CD14-positive monocyte (primary cell): Measurements from ENCODE around the gene DLX5. TPM values are rescaled to one million over a fixed set of nuclear protein-coding genes. Genes with fewer than 3 reads are reported as not detected.

Experiments
- DNase-seq, 3 donors: peaks; one replicate each; pipeline ENCODE4 v3.0.0-alpha.2; 2011 to 2022
- H2AFZ ChIP-seq: 2 replicates; pipeline ENCODE4 v1.6.0; 2012; ENCODE audit warnings: mild to moderate bottlenecking, low read depth, low read length, inconsistent platforms; ENCODE audit not compliant: insufficient read depth, poor library complexity, severe bottlenecking
- H3K27ac ChIP-seq, 2 donors: 1 replicate in 1 of 2; 2 replicates in 1 of 2; pipeline ENCODE4 v1.5.1; 2012 to 2013; ENCODE audit warnings: low read length in 2 of 2, control low read depth in 1 of 2, inconsistent platforms in 1 of 2, low read depth in 1 of 2, mild to moderate bottlenecking in 1 of 2
- H3K27me3 ChIP-seq, 2 donors: one replicate each; pipeline versions ENCODE4 v1.6.0 to v1.6.1; 2011 to 2013; ENCODE audit warnings: low read length in 2 of 2; ENCODE audit not compliant: control insufficient read depth in 2 of 2, insufficient read depth in 2 of 2
- H3K36me3 ChIP-seq, 2 donors: replicated peaks in 1 of 2; 1 replicate in 1 of 2; 2 replicates in 1 of 2; pipeline versions ENCODE4 v1.5.1 to v1.6.1; 2012 to 2013; ENCODE audit warnings: low read length in 2 of 2, control low read depth in 1 of 2, inconsistent platforms in 1 of 2, mild to moderate bottlenecking in 1 of 2; ENCODE audit not compliant: insufficient read depth in 2 of 2, control insufficient read depth in 1 of 2
- H3K4me1 ChIP-seq, 2 donors: 1 replicate in 1 of 2; 2 replicates in 1 of 2; pipeline versions ENCODE4 v1.5.1 to v1.6.1; 2012 to 2013; ENCODE audit warnings: low read length in 2 of 2, control low read depth in 1 of 2, inconsistent platforms in 1 of 2, mild to moderate bottlenecking in 1 of 2, moderate library complexity in 1 of 2; ENCODE audit not compliant: insufficient read depth in 2 of 2, control insufficient read depth in 1 of 2
- H3K4me2 ChIP-seq: replicated peaks from 2 replicates; pipeline ENCODE3; 2012; ENCODE audit warnings: low read length, moderate library complexity, mild to moderate bottlenecking; ENCODE audit not compliant: poor library complexity, severe bottlenecking; ENCODE audit errors: extremely low read depth
- H3K4me3 ChIP-seq, 3 experiments: fragments of 200-600 bp in 1 of 3; sonication (generic) in 1 of 3; replicated peaks in 1 of 3; 1 replicate in 2 of 3; 2 replicates in 1 of 3; pipeline ENCODE4 v1.5.1; 2011 to 2013; ENCODE audit warnings: low read length in 3 of 3, mild to moderate bottlenecking in 3 of 3, control low read depth in 2 of 3, low read depth in 2 of 3, inconsistent platforms in 1 of 3, moderate library complexity in 1 of 3
- H3K79me2 ChIP-seq: 2 replicates; pipeline ENCODE4 v1.6.0; 2012; ENCODE audit warnings: mild to moderate bottlenecking, control low read depth, inconsistent platforms, low read length, moderate library complexity; ENCODE audit not compliant: insufficient read depth
- H3K9ac ChIP-seq: 2 replicates; pipeline ENCODE4 v1.6.0; 2017; ENCODE audit warnings: low read length, mild to moderate bottlenecking; ENCODE audit not compliant: insufficient read depth, poor library complexity, severe bottlenecking
- H3K9me3 ChIP-seq, 2 donors: replicated peaks in 1 of 2; 1 replicate in 1 of 2; 2 replicates in 1 of 2; pipeline versions ENCODE4 v1.5.1 to v1.6.1; 2012 to 2013; ENCODE audit warnings: low read length in 2 of 2, control low read depth in 1 of 2; ENCODE audit not compliant: control insufficient read depth in 1 of 2, insufficient read depth in 1 of 2
- H4K20me1 ChIP-seq: 2 replicates; pipeline ENCODE4 v1.6.0; 2012; ENCODE audit warnings: mild to moderate bottlenecking, low read length, control low read depth, moderate library complexity; ENCODE audit not compliant: insufficient read depth
- H3K27ac Mint-ChIP-seq, 7 donors: one replicate each; pipeline ENCODE4 v1.8.0; 2020; ENCODE audit warnings: mild to moderate bottlenecking in 7 of 7, mixed read lengths in 7 of 7, moderate library complexity in 6 of 7, inconsistent platforms in 2 of 7
- H3K27me3 Mint-ChIP-seq, 3 donors: one replicate each; pipeline ENCODE4 v1.8.0; 2021 to 2022; ENCODE audit warnings: low read depth in 3 of 3, mild to moderate bottlenecking in 3 of 3, mixed read lengths in 3 of 3, moderate library complexity in 3 of 3, inconsistent platforms in 1 of 3
- H3K36me3 Mint-ChIP-seq, 2 donors: one replicate each; pipeline ENCODE4 v1.8.0; 2020; ENCODE audit warnings: mixed read lengths in 2 of 2, inconsistent platforms in 1 of 2, mild to moderate bottlenecking in 1 of 2
- H3K4me1 Mint-ChIP-seq: one replicate; pipeline ENCODE4 v1.8.0; 2020; ENCODE audit warnings: mild to moderate bottlenecking, mixed read lengths
- H3K4me3 Mint-ChIP-seq, 2 donors: one replicate each; pipeline ENCODE4 v1.8.0; 2020; ENCODE audit warnings: mild to moderate bottlenecking in 2 of 2, mixed read lengths in 2 of 2, moderate library complexity in 1 of 2
- H3K9me3 Mint-ChIP-seq, 7 donors: one replicate each; pipeline ENCODE4 v1.8.0; 2020 to 2022; ENCODE audit warnings: mixed read lengths in 7 of 7, mild to moderate bottlenecking in 6 of 7, moderate library complexity in 6 of 7, inconsistent platforms in 2 of 7
- CTCF ChIP-seq: fragments of 200-600 bp; IDR thresholded peaks from one replicate; pipeline ENCODE4 v1.8.0; 2022; ENCODE audit warnings: antibody characterized with exemption, mild to moderate bottlenecking
- WGBS: methylation state at CpG from one replicate; pipeline ENCODE4 v1.1.5; 2013; ENCODE audit warnings: missing lambda C conversion rate; ENCODE audit not compliant: insufficient coverage; 5-methylcytosine and 5-hydroxymethylcytosine counted together
- intact Hi-C, 2 donors: fragments of 100-400 bp; cut with micrococcal nuclease; formaldehyde crosslinking; loops; one replicate each; pipeline versions ENCODE4 v1.15.0 to v1.15.1; 2023
- polyA plus RNA-seq, 3 donors: library from polyadenylated mRNA; depleted of rRNA in 1 of 3; unstranded in 2 of 3; stranded (reverse) in 1 of 3; fragments of 300-500 nt in 2 of 3; fragments of >200 nt in 1 of 3; fragmentation: Illumina TruSeq in 2 of 3; gene quantifications; 1 replicate in 2 of 3; 2 replicates in 1 of 3; pipeline ENCODE4 v1.2.3, GENCODE V29; 2012 to 2021

The DLX5 gene
- polyA plus RNA-seq, 3 donors: not detected

GRCh38 chr7:96996111-96996957 lies 28.3 kb downstream of the DLX5 start:
- Histone ChIP-seq H3K36me3 (no peaks in the 10 kb centered on the region), H3K9me3 (peaks cover 6 to 79% of the 10 kb centered on the region in 2 donors), H3K4me3 (no peak overlapping the region), H3K27ac (no peak overlapping the region), H3K79me2 (no peaks in the 10 kb centered on the region), H4K20me1 (no peaks in the 10 kb centered on the region), H3K27me3 (peaks cover 93 to 97% of the 10 kb centered on the region in 2 donors), H3K4me2 (no peak overlapping the region), H2AFZ (no peak overlapping the region), H3K9ac (no peak overlapping the region), H3K4me1 (no peaks in the 10 kb centered on the region)
- Mint-ChIP-seq H3K4me3 (peak overlapping the region in 1 of 2 donors; percentile 49), H3K36me3 (peaks cover 0 to 6% of the 10 kb centered on the region in 2 donors), H3K9me3 (peaks cover 9 to 48% (median 33%) of the 10 kb centered on the region in 7 donors), H3K4me1 (peaks cover 9% of the 10 kb centered on the region), H3K27ac (peak overlapping the region in 1 of 7 donors; percentile 23), H3K27me3 (peaks cover 97 to 100% (median 100%) of the 10 kb centered on the region in 3 donors)
- no peak for DNase-seq
- TF ChIP-seq CTCF: no peak
- intact Hi-C loops: no loop called here
- WGBS: 7% methylated on average over 21 of the region's 32 CpGs

GRCh38 chr7:96995406-96996110 lies 29.1 kb downstream of the DLX5 start:
- WGBS: no CpG with 5 or more reads among the region's 6 CpGs

More at GRCh38 chr7:96995406-96996110, 29.1 kb downstream of the DLX5 start:
- peaks cover 92 to 97% of the 10 kb centered on the region in 2 donors for H3K27me3 ChIP-seq
- no peak for TF ChIP-seq CTCF
- intact Hi-C loops: no loop called here
- H3K79me2 ChIP-seq: no peaks in the 10 kb centered on the region
- DNase-seq: no peak
- no peak overlapping the region for H3K27ac ChIP-seq
- H3K9me3 ChIP-seq: peaks cover 6 to 71% of the 10 kb centered on the region in 2 donors
- Mint-ChIP-seq H3K27me3 (peaks cover 95 to 97% (median 96%) of the 10 kb centered on the region in 3 donors), H3K36me3 (peaks cover 0 to 6% of the 10 kb centered on the region in 2 donors), H3K4me3 (peak overlapping the region in 1 of 2 donors; percentile 53), H3K4me1 (peaks cover 9% of the 10 kb centered on the region), H3K27ac (no peak overlapping the region), H3K9me3 (peaks cover 9 to 45% (median 35%) of the 10 kb centered on the region in 7 donors)
- no peak overlapping the region for H2AFZ ChIP-seq
- H3K36me3 ChIP-seq: no peaks in the 10 kb centered on the region
- no peak overlapping the region for H3K9ac ChIP-seq
- H3K4me3 ChIP-seq: no peak overlapping the region
- H3K4me1 ChIP-seq: no peaks in the 10 kb centered on the region
- H4K20me1 ChIP-seq: no peaks in the 10 kb centered on the region
- no peak overlapping the region for H3K4me2 ChIP-seq
